ENCODE results near the gene CYP1A1. TPM values are rescaled to one million over a fixed set of nuclear protein-coding genes. Genes with fewer than 3 reads are reported as not detected.

The CYP1A1 gene
- total and polyA plus RNA-seq, 2 of the 13 experiments (the other 11 are each of a cell fraction or from before 2014, with no cell fraction given) = 7.9 to 8.0 TPM

GRCh38 chr15:74730619-74731316 is 5.4 kb upstream of the CYP1A1 start (continued):
- TF ChIP-seq CSRNP2 (CRISPR knock-in tag; conservative IDR thresholded peaks at IDR 0.05; ENCODE audit: low read depth) (no peak), MEF2D (CRISPR knock-in tag; IDR thresholded peaks at IDR 0.05) (peak; percentile 89), ZNF775 (CRISPR knock-in tag; IDR thresholded peaks at IDR 0.05; ENCODE audit: borderline replicate concordance) (no peak), NR3C1 (CRISPR knock-in tag; IDR thresholded peaks at IDR 0.05) (no peak), ZNF557 (CRISPR knock-in tag; IDR thresholded peaks at IDR 0.05) (0 out of 2 replicates have a peak, but pooled peaks have one; percentile 68), HDAC6 (IDR thresholded peaks at IDR 0.05; ENCODE audit: low read depth, low read length) (no peak), KDM6A (CRISPR knock-in tag; IDR thresholded peaks at IDR 0.05; ENCODE audit: low read depth) (peak; percentile 95), SMC3 (IDR thresholded peaks at IDR 0.05; ENCODE audit: low read length) (peak; percentile 11; the same call in 1 of the 2 replicates), CCDC6 (CRISPR knock-in tag; IDR thresholded peaks at IDR 0.05) (0 out of 2 replicates have a peak, but pooled peaks have one; percentile 27), ZNF331 (CRISPR knock-in tag; IDR thresholded peaks at IDR 0.05) (peak; percentile 69), TEAD3 (CRISPR knock-in tag; optimal IDR thresholded peaks at IDR 0.05; ENCODE audit: borderline replicate concordance) (peak; percentile 96), HIVEP1 (CRISPR knock-in tag; IDR thresholded peaks at IDR 0.05) (peak; percentile 92), ZKSCAN5 (CRISPR knock-in tag; IDR thresholded peaks at IDR 0.05) (peak; percentile 50; the same call in 1 of the 2 replicates), SOX13 (IDR thresholded peaks at IDR 0.05) (peak; percentile 53; the same call in 1 of the 2 replicates), SOX13 (CRISPR knock-in tag; conservative IDR thresholded peaks at IDR 0.05 in 1 of 2, IDR thresholded peaks at IDR 0.05 in 1 of 2) (peak in 1 of 2 experiments; percentile 81; a peak in 2 of 4 replicates), RNF219 (CRISPR knock-in tag; IDR thresholded peaks at IDR 0.05) (no peak), GABPB1 (CRISPR knock-in tag; IDR thresholded peaks at IDR 0.05) (peak; percentile 63), KDM2A (CRISPR knock-in tag; IDR thresholded peaks at IDR 0.05; ENCODE audit: borderline replicate concordance, low read depth) (peak; percentile 45; the same call in 1 of the 2 replicates), HINFP (CRISPR knock-in tag; IDR thresholded peaks at IDR 0.05; ENCODE audit: low read depth) (0 out of 2 replicates have a peak, but pooled peaks have one; percentile 33), MXD4 (CRISPR knock-in tag; IDR thresholded peaks at IDR 0.05) (no peak), SALL1 (CRISPR knock-in tag; IDR thresholded peaks at IDR 0.05) (peak; percentile 98), DNMT1 (CRISPR knock-in tag; IDR thresholded peaks at IDR 0.05) (no peak)
- TF ChIP-seq, protein P1, sequence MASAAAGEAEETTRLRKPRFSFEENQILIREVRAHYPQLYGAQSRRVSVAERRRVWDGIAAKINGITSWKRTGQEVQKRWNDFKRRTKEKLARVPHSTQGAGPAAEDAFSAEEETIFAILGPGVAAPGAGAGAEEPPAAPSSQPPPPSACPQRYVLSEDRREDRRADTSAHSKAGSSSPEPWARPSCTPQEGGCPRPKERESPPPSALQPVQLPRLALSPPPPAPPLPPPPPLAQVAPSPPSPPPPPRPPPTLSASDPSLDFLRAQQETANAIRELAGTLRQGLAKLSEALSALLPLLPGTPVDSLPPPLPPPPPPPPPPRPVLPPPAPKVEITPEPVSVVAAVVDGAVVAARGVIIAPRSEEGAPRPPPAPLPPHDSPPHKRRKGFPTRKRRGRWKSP (CRISPR knock-in tag; IDR thresholded peaks at IDR 0.05) = peak; percentile 78; the same call in 1 of the 2 replicates
